Measurements from ENCODE around the gene TBC1D30.

GRCh38 chr12:64806593-64807460 is 17.6 kb upstream of the TBC1D30 start:
- TF ChIP-seq CTCF (IDR thresholded peaks at IDR 0.05) (no peak), POLR2A (IDR thresholded peaks at IDR 0.05) (no peak)

Measured in lower leg skin (tissue), 3 donors.